ENCODE measurements around the gene AAK1. TPM values are rescaled to one million over a fixed set of nuclear protein-coding genes. Genes with fewer than 3 reads are reported as not detected.

Gene AAK1
- total and polyA plus RNA-seq, 2 experiments from 2014 or later = 39.0 to 52.4 TPM

DNA sequence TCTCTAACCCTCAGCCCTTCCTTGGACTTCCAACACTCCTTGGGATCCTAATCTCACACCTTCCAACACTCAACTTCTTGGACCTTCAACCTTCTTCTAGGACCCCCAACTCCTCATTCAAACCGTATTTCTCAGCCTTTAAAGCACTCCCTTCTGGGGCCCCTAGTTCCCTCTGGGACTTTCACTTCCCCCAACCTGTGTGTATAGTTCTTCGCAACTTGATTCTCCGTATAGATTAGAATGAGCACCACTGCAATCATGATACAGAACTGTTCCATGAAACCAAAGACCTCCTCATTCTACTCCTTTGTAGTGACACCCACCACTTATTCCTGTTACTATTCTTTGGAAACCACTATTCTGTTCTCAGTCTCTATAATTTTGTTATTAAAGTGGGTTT lies 144.3 kb downstream of the AAK1 start:
- Histone ChIP-seq H3K4me1 (ENCODE audit: insufficient read depth) (peaks cover 10% of the 10 kb centered on the region; the same call in 1 of the 2 replicates), H3K4me2 (no peak overlapping the region), H3K27me3 (ENCODE audit: insufficient read depth) (no peaks in the 10 kb centered on the region), H4K20me1 (replicated peaks; ENCODE audit: insufficient read depth) (no peaks in the 10 kb centered on the region), H3K4me3 (no peak overlapping the region), H3K79me2 (replicated peaks; ENCODE audit: insufficient read depth) (no peaks in the 10 kb centered on the region), H2AFZ (no peak overlapping the region), H3K27ac (ENCODE audit: low read depth) (no peak overlapping the region), H3K36me3 (ENCODE audit: insufficient read depth) (no peaks in the 10 kb centered on the region), H3K9me2 (ENCODE audit: insufficient read depth) (no peaks in the 10 kb centered on the region), H3F3A (replicated peaks; ENCODE audit: low read depth) (no peaks in the 10 kb centered on the region)
- Mint-ChIP-seq H3K9me3 (no peaks in the 10 kb centered on the region), H3K4me3 (no peak overlapping the region), H3K4me1 (peaks cover 23% of the 10 kb centered on the region), H3K36me3 (ENCODE audit: low read depth) (peaks cover 2% of the 10 kb centered on the region; the same call in 1 of the 3 replicates), H3K27me3 (ENCODE audit: insufficient read depth, low read depth, poor library complexity) (peaks cover 4% of the 10 kb centered on the region), H3K27ac (no peak overlapping the region; the same call in 1 of the 2 replicates)
- ATAC-seq = no peak
- TF ChIP-seq POLR2AphosphoS5 (IDR thresholded peaks at IDR 0.05; ENCODE audit: low read depth) = no peak
- TF ChIP-seq, protein P1, sequence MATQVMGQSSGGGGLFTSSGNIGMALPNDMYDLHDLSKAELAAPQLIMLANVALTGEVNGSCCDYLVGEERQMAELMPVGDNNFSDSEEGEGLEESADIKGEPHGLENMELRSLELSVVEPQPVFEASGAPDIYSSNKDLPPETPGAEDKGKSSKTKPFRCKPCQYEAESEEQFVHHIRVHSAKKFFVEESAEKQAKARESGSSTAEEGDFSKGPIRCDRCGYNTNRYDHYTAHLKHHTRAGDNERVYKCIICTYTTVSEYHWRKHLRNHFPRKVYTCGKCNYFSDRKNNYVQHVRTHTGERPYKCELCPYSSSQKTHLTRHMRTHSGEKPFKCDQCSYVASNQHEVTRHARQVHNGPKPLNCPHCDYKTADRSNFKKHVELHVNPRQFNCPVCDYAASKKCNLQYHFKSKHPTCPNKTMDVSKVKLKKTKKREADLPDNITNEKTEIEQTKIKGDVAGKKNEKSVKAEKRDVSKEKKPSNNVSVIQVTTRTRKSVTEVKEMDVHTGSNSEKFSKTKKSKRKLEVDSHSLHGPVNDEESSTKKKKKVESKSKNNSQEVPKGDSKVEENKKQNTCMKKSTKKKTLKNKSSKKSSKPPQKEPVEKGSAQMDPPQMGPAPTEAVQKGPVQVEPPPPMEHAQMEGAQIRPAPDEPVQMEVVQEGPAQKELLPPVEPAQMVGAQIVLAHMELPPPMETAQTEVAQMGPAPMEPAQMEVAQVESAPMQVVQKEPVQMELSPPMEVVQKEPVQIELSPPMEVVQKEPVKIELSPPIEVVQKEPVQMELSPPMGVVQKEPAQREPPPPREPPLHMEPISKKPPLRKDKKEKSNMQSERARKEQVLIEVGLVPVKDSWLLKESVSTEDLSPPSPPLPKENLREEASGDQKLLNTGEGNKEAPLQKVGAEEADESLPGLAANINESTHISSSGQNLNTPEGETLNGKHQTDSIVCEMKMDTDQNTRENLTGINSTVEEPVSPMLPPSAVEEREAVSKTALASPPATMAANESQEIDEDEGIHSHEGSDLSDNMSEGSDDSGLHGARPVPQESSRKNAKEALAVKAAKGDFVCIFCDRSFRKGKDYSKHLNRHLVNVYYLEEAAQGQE (IDR thresholded peaks at IDR 0.05; ENCODE audit: unreplicated experiment) = no peak
- no peak for TF ChIP-seq ETS1 (IDR thresholded peaks at IDR 0.05)
- no peak for TF ChIP-seq STAT1 (IDR thresholded peaks at IDR 0.05; ENCODE audit: unreplicated experiment)
- TF ChIP-seq JUNB (IDR thresholded peaks at IDR 0.05; ENCODE audit: unreplicated experiment) = no peak
- TF ChIP-seq, protein P2, sequence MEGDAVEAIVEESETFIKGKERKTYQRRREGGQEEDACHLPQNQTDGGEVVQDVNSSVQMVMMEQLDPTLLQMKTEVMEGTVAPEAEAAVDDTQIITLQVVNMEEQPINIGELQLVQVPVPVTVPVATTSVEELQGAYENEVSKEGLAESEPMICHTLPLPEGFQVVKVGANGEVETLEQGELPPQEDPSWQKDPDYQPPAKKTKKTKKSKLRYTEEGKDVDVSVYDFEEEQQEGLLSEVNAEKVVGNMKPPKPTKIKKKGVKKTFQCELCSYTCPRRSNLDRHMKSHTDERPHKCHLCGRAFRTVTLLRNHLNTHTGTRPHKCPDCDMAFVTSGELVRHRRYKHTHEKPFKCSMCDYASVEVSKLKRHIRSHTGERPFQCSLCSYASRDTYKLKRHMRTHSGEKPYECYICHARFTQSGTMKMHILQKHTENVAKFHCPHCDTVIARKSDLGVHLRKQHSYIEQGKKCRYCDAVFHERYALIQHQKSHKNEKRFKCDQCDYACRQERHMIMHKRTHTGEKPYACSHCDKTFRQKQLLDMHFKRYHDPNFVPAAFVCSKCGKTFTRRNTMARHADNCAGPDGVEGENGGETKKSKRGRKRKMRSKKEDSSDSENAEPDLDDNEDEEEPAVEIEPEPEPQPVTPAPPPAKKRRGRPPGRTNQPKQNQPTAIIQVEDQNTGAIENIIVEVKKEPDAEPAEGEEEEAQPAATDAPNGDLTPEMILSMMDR (conservative IDR thresholded peaks at IDR 0.05; ENCODE audit: low read depth in 2 of 2) = no peak
- TF ChIP-seq, protein P3, sequence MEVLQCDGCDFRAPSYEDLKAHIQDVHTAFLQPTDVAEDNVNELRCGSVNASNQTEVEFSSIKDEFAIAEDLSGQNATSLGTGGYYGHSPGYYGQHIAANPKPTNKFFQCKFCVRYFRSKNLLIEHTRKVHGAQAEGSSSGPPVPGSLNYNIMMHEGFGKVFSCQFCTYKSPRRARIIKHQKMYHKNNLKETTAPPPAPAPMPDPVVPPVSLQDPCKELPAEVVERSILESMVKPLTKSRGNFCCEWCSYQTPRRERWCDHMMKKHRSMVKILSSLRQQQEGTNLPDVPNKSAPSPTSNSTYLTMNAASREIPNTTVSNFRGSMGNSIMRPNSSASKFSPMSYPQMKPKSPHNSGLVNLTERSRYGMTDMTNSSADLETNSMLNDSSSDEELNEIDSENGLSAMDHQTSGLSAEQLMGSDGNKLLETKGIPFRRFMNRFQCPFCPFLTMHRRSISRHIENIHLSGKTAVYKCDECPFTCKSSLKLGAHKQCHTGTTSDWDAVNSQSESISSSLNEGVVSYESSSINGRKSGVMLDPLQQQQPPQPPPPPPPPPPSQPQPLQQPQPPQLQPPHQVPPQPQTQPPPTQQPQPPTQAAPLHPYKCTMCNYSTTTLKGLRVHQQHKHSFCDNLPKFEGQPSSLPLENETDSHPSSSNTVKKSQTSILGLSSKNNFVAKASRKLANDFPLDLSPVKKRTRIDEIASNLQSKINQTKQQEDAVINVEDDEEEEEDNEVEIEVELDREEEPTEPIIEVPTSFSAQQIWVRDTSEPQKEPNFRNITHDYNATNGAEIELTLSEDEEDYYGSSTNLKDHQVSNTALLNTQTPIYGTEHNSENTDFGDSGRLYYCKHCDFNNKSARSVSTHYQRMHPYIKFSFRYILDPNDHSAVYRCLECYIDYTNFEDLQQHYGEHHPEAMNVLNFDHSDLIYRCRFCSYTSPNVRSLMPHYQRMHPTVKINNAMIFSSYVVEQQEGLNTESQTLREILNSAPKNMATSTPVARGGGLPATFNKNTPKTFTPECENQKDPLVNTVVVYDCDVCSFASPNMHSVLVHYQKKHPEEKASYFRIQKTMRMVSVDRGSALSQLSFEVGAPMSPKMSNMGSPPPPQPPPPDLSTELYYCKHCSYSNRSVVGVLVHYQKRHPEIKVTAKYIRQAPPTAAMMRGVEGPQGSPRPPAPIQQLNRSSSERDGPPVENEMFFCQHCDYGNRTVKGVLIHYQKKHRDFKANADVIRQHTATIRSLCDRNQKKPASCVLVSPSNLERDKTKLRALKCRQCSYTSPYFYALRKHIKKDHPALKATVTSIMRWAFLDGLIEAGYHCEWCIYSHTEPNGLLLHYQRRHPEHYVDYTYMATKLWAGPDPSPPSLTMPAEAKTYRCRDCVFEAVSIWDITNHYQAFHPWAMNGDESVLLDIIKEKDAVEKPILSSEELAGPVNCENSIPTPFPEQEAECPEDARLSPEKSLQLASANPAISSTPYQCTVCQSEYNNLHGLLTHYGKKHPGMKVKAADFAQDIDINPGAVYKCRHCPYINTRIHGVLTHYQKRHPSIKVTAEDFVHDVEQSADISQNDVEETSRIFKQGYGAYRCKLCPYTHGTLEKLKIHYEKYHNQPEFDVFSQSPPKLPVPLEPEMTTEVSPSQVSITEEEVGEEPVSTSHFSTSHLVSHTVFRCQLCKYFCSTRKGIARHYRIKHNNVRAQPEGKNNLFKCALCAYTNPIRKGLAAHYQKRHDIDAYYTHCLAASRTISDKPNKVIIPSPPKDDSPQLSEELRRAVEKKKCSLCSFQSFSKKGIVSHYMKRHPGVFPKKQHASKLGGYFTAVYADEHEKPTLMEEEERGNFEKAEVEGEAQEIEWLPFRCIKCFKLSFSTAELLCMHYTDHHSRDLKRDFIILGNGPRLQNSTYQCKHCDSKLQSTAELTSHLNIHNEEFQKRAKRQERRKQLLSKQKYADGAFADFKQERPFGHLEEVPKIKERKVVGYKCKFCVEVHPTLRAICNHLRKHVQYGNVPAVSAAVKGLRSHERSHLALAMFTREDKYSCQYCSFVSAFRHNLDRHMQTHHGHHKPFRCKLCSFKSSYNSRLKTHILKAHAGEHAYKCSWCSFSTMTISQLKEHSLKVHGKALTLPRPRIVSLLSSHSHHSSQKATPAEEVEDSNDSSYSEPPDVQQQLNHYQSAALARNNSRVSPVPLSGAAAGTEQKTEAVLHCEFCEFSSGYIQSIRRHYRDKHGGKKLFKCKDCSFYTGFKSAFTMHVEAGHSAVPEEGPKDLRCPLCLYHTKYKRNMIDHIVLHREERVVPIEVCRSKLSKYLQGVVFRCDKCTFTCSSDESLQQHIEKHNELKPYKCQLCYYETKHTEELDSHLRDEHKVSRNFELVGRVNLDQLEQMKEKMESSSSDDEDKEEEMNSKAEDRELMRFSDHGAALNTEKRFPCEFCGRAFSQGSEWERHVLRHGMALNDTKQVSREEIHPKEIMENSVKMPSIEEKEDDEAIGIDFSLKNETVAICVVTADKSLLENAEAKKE (CRISPR knock-in tag; IDR thresholded peaks at IDR 0.05) = no peak
- TF ChIP-seq CREB1 (CRISPR knock-in tag; IDR thresholded peaks at IDR 0.05; ENCODE audit: low read depth) = no peak
- no peak for TF ChIP-seq ZNF114 (CRISPR knock-in tag; IDR thresholded peaks at IDR 0.05)
- TF ChIP-seq NANOG (IDR thresholded peaks at IDR 0.05; ENCODE audit: borderline replicate concordance) = no peak
- no peak for TF ChIP-seq EZH2 (IDR thresholded peaks at IDR 0.05; ENCODE audit: low read depth, unreplicated experiment)
- TF ChIP-seq ZNF331 (CRISPR knock-in tag; IDR thresholded peaks at IDR 0.05; ENCODE audit: low read depth) = no peak
- TF ChIP-seq EZH2phosphoT487 (IDR thresholded peaks at IDR 0.05; ENCODE audit: unreplicated experiment) = no peak
- no peak for DNase-seq (ENCODE audit: low spot score)

All from GM23338 (cell line).